ENCODE measurements around the gene SPAG4.
A peak's percentile ranks its signal among the peaks of the same experiment; 100 is the strongest.

Gene SPAG4
- total RNA-seq = 8.1 to 24.3 (median 14.2) reads per million in 4 donors

GRCh38 chr20:35615667-35616464 is at the start of gene SPAG4:
Gene SPAG4, plus strand, starts transcription at chr20:35615829. Its CDS starts 175 bp downstream, at chr20:35616004.
- DNase-seq = peak; percentile 100

GRCh38 chr20:35568645-35569044 is 47.0 kb upstream of the SPAG4 start:
- DNase-seq = no peak

- no peak for DNase-seq
Observed at GRCh38 chr20:35571555-35571954, 44.1 kb upstream of the SPAG4 start.

GRCh38 chr20:35572838-35573237 is 42.8 kb upstream of the SPAG4 start:
- no peak for DNase-seq

GRCh38 chr20:35575958-35576357 is 39.7 kb upstream of the SPAG4 start:
- no peak for DNase-seq

- no peak for DNase-seq
Observed at GRCh38 chr20:35576816-35577215, 38.8 kb upstream of the SPAG4 start.

GRCh38 chr20:35578469-35578868 is 37.2 kb upstream of the SPAG4 start:
- no peak for DNase-seq

GRCh38 chr20:35579196-35579595 is 36.4 kb upstream of the SPAG4 start:
- DNase-seq = no peak

GRCh38 chr20:35582131-35582530 is 33.5 kb upstream of the SPAG4 start:
- DNase-seq = no peak

- no peak for DNase-seq
Observed at GRCh38 chr20:35582741-35583404, 32.8 kb upstream of the SPAG4 start.

- DNase-seq = no peak
Observed at GRCh38 chr20:35583636-35584560, 31.7 kb upstream of the SPAG4 start.

GRCh38 chr20:35586751-35587425 is 28.7 kb upstream of the SPAG4 start:
- DNase-seq = no peak

- no peak for DNase-seq
Observed at GRCh38 chr20:35587436-35587835, 28.2 kb upstream of the SPAG4 start.

- no peak for DNase-seq
Observed at GRCh38 chr20:35588397-35588796, 27.2 kb upstream of the SPAG4 start.

- no peak for DNase-seq
Observed at GRCh38 chr20:35592339-35592974, 23.2 kb upstream of the SPAG4 start.

GRCh38 chr20:35595456-35595855 is 20.2 kb upstream of the SPAG4 start:
- DNase-seq = no peak

GRCh38 chr20:35595901-35596300 is 19.7 kb upstream of the SPAG4 start:
- DNase-seq = no peak

GRCh38 chr20:35597186-35597585 is 18.4 kb upstream of the SPAG4 start:
- DNase-seq = no peak

GRCh38 chr20:35598476-35598875 is 17.2 kb upstream of the SPAG4 start:
- DNase-seq = no peak

GRCh38 chr20:35598899-35599775 is 16.5 kb upstream of the SPAG4 start:
- no peak for DNase-seq

- no peak for DNase-seq
Observed at GRCh38 chr20:35599776-35600120, 15.9 kb upstream of the SPAG4 start.

Measured in T-helper 1 cell (primary cell).